Glutamatergic neuron (in vitro differentiated cells): ENCODE data around the gene COX4I1. TPM values are rescaled to one million over a fixed set of nuclear protein-coding genes. Genes with fewer than 3 reads are reported as not detected.

Experiments used
- DNase-seq: peaks from one replicate; pipeline ENCODE4 v3.0.0; 2022
- H3K27ac Mint-ChIP-seq: one replicate; pipeline ENCODE4 v1.8.0; 2020; ENCODE audit warnings: mild to moderate bottlenecking, mixed read lengths, inconsistent platforms; ENCODE audit not compliant: unreplicated experiment
- H3K27me3 Mint-ChIP-seq: one replicate; pipeline ENCODE4 v1.8.0; 2020; ENCODE audit warnings: mild to moderate bottlenecking, moderate library complexity, mixed read lengths, inconsistent platforms; ENCODE audit not compliant: unreplicated experiment
- H3K36me3 Mint-ChIP-seq: one replicate; pipeline ENCODE4 v1.8.0; 2020; ENCODE audit warnings: mild to moderate bottlenecking, mixed read lengths, inconsistent platforms; ENCODE audit not compliant: unreplicated experiment
- H3K4me1 Mint-ChIP-seq: one replicate; pipeline ENCODE4 v1.8.0; 2020; ENCODE audit warnings: mild to moderate bottlenecking, low read depth, mixed read lengths, inconsistent platforms; ENCODE audit not compliant: unreplicated experiment
- H3K4me3 Mint-ChIP-seq: one replicate; pipeline ENCODE4 v1.8.0; 2020; ENCODE audit warnings: mild to moderate bottlenecking, mixed read lengths, inconsistent platforms; ENCODE audit not compliant: unreplicated experiment
- H3K9me3 Mint-ChIP-seq: one replicate; pipeline ENCODE4 v1.8.0; 2020; ENCODE audit warnings: mild to moderate bottlenecking, moderate library complexity, mixed read lengths, inconsistent platforms; ENCODE audit not compliant: unreplicated experiment
- total RNA-seq: library from RNA; stranded (reverse); fragmentation: NEBNext Ultra II Directional; extraction: Animal tissue kit (Norgen Biotek cat#: 25700); gene quantifications from one replicate; pipeline ENCODE4 v1.2.1, GENCODE V29; 2021; ENCODE audit not compliant: unreplicated experiment
- TF ChIP-seq, protein P1 (sequence below): fragments of 200-600 bp; sonication (generic); IDR thresholded peaks from one replicate; pipeline ENCODE4 v1.5.0; 2021; ENCODE audit not compliant: partially characterized antibody, unreplicated experiment

The COX4I1 gene
- total RNA-seq, 1 donor from 2014 or later = 544 TPM

DNA sequence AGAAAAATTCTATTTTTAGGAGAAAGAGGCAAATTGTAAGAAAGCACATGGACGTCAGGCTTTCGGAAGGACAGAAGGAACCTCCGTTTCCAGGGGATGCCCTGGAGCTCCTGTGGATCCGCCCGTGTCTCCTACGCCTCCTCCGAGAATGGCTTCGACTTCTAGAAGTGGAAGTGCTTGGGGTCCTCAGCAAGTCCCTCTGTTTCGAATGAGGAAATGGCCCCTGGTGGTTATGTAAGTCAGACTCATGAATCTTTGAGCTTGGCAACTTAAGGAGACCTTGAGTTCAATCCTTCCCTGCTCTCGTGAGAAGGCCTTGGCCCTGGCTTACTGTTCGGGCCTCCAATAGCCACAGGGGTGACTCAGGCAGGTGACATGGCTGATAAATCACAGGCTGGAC lies 38.9 kb downstream of the COX4I1 start:
- Mint-ChIP-seq H3K4me1 (no peaks in the 10 kb centered on the region), H3K36me3 (no peaks in the 10 kb centered on the region), H3K4me3 (no peak overlapping the region), H3K9me3 (no peaks in the 10 kb centered on the region), H3K27ac (no peak overlapping the region), H3K27me3 (peaks cover 6% of the 10 kb centered on the region)
- TF ChIP-seq, protein P1, sequence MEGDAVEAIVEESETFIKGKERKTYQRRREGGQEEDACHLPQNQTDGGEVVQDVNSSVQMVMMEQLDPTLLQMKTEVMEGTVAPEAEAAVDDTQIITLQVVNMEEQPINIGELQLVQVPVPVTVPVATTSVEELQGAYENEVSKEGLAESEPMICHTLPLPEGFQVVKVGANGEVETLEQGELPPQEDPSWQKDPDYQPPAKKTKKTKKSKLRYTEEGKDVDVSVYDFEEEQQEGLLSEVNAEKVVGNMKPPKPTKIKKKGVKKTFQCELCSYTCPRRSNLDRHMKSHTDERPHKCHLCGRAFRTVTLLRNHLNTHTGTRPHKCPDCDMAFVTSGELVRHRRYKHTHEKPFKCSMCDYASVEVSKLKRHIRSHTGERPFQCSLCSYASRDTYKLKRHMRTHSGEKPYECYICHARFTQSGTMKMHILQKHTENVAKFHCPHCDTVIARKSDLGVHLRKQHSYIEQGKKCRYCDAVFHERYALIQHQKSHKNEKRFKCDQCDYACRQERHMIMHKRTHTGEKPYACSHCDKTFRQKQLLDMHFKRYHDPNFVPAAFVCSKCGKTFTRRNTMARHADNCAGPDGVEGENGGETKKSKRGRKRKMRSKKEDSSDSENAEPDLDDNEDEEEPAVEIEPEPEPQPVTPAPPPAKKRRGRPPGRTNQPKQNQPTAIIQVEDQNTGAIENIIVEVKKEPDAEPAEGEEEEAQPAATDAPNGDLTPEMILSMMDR = no peak
- DNase-seq = no peak

DNA sequence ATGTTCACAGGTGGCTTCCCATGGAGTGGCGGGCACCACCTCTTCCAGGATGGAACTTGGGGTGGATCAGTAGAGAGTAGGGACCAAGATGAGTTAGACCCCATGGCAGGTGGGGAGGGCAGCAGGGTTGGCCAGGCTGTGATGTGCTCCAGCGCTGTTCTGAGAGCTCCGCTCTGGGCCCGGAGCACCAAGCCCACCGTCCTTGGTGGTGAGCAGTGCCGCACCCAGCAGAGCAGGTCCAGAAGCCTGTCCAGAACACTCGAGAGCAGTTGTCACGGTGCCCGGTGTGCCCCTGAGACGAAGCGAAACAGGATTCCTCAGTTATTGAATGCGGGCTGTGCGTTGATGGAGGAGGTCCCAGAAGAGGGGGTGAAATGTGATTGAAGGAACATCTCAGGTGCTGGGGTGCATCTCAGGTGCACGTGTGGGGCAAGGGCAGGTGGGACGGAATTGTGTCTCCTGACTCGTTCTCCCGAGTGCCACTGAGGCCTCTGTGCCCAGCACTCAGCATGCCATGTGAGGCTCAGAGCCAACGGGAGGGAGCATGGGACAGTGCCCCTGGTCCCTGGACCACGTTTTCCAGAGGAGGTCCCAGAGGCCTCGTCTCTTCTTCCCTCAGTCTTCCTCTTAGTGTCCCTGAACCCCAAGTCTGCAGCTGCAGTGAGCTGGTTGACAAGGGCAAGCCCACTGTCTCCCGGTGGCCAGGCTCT lies 39.5 kb downstream of the COX4I1 start:
- TF ChIP-seq, protein P1 = no peak
- H3K4me1 Mint-ChIP-seq = no peaks in the 10 kb centered on the region
- H3K27ac Mint-ChIP-seq = no peak overlapping the region
- no peak overlapping the region for H3K4me3 Mint-ChIP-seq
- DNase-seq = no peak
- H3K9me3 Mint-ChIP-seq = no peaks in the 10 kb centered on the region
- H3K36me3 Mint-ChIP-seq = no peaks in the 10 kb centered on the region
- H3K27me3 Mint-ChIP-seq = peaks cover 6% of the 10 kb centered on the region

DNA sequence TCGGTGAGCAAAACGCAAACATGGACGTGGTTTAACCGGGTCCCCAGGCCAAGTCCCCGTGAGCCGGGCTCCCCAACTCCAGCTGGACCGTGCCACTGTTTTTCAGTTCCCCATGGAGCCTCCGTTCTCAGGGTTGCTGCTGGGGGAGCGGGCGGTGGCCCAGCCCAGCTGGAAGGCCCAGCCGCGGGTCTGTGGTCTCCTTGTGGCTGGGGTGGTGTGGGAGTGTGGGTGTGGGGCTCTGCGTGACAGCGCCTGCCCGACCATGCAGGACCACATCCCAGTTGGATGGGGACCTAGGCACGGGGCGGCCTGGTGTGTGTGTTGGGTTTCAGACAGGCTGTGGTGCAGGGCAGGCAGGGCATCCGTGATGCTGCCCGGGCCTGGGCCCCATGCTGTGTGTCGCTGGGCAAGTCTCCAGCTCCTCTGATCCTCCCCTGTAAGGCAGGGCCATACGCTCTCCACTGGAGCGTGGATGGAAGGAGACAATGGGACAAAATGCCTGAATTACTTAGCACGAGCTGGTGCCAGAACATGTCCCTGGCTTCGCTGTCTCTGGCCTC lies 40.3 kb downstream of the COX4I1 start:
- no peak overlapping the region for H3K27ac Mint-ChIP-seq
- no peak overlapping the region for H3K4me3 Mint-ChIP-seq
- no peaks in the 10 kb centered on the region for H3K4me1 Mint-ChIP-seq
- H3K36me3 Mint-ChIP-seq = no peaks in the 10 kb centered on the region
- H3K27me3 Mint-ChIP-seq = peaks cover 6% of the 10 kb centered on the region
- TF ChIP-seq, protein P1 = no peak
- H3K9me3 Mint-ChIP-seq = no peaks in the 10 kb centered on the region
- DNase-seq = no peak

DNA sequence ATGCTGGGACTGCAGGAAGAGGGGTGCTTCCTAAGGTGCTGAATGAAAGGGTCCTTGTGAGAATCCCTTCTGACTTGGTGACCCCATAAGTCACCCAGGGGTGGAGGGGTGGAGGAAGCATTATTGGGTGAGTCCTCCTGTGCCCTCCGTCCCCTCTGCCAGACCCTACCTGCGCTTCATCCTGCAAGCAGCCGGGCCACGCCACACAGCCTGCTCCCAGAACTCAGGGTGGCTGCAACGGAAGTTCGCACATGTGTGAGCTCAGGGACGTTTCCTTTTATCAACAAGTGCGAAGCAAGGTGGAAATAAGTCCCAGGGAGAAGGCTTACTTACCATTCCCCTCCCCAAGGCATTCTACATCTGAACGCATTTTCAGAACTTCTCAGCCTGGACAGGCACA lies 40.9 kb downstream of the COX4I1 start:
- H3K36me3 Mint-ChIP-seq = no peaks in the 10 kb centered on the region
- no peak overlapping the region for H3K27ac Mint-ChIP-seq
- H3K4me3 Mint-ChIP-seq = no peak overlapping the region
- H3K4me1 Mint-ChIP-seq = no peaks in the 10 kb centered on the region
- H3K9me3 Mint-ChIP-seq = no peaks in the 10 kb centered on the region
- DNase-seq = no peak
- H3K27me3 Mint-ChIP-seq = peaks cover 6% of the 10 kb centered on the region
- TF ChIP-seq, protein P1 = no peak

DNA sequence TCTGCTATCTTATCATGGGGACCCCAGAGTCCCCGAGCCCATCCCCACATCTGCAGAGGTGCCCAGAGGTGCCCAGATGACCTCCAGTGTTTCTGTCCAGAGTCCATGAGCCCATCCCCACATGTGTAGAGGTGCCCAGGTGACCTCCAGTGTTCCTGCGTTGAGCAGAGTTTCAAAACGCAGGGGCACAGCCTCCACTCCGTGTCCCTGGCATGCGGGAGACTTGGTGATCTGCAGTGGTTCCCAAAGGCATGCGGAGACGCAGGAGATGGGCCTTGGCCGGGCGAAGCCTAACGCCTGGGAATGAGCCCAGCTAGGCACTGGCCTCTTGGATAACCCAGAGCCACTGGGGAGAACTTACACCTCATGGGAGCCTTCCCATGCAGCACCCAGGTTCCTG lies 41.3 kb downstream of the COX4I1 start:
- no peaks in the 10 kb centered on the region for H3K4me1 Mint-ChIP-seq
- no peak overlapping the region for H3K27ac Mint-ChIP-seq
- TF ChIP-seq, protein P1 = no peak
- no peak for DNase-seq
- H3K36me3 Mint-ChIP-seq = no peaks in the 10 kb centered on the region
- H3K27me3 Mint-ChIP-seq = peaks cover 6% of the 10 kb centered on the region
- H3K9me3 Mint-ChIP-seq = no peaks in the 10 kb centered on the region
- H3K4me3 Mint-ChIP-seq = no peak overlapping the region
